Panc1 (cell line): ENCODE data around the gene OR51I1.

Source experiments
- POLR2AphosphoS5 ChIP-seq: IDR thresholded peaks from 2 replicates; pipeline ENCODE4 v1.6.1; 2012; ENCODE audit warnings: mild to moderate bottlenecking, low read depth, low read length, moderate library complexity
- TF ChIP-seq, protein P1 (sequence below): fragments of 450-650 bp; IDR thresholded peaks from 2 replicates; pipeline ENCODE4 v1.5.1; 2017; ENCODE audit warnings: mild to moderate bottlenecking
- TF ChIP-seq, protein P2 (sequence below), 2 experiments: IDR thresholded peaks; 2 replicates each; pipeline ENCODE4 v1.6.1; 2011 to 2012; ENCODE audit warnings: low read depth in 2 of 2, control low read depth in 1 of 2, low read length in 1 of 2, mild to moderate bottlenecking in 1 of 2, moderate library complexity in 1 of 2; ENCODE audit not compliant: insufficient read depth in 1 of 2

DNA sequence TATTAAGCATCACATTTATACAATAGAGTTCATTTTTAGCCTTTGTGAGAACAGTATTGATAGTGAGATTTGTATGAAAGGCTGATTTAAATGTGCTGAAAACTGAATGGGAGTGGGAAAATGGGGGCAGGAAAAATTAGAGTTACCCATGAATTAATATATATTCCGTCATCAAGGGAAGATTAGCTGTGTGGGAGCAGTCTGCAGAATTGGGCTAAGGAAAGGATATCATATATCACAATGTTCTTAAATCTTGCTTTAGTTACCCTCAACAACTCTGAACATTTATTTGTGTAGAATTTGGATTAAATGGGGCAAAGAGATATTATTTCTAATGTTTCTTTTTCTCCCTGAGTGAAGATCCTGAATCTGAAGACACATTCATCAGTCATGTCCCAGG, 19.5 kb downstream of the OR51I1 start, which contains the start of gene OR51Q1:
- TF ChIP-seq, protein P1, sequence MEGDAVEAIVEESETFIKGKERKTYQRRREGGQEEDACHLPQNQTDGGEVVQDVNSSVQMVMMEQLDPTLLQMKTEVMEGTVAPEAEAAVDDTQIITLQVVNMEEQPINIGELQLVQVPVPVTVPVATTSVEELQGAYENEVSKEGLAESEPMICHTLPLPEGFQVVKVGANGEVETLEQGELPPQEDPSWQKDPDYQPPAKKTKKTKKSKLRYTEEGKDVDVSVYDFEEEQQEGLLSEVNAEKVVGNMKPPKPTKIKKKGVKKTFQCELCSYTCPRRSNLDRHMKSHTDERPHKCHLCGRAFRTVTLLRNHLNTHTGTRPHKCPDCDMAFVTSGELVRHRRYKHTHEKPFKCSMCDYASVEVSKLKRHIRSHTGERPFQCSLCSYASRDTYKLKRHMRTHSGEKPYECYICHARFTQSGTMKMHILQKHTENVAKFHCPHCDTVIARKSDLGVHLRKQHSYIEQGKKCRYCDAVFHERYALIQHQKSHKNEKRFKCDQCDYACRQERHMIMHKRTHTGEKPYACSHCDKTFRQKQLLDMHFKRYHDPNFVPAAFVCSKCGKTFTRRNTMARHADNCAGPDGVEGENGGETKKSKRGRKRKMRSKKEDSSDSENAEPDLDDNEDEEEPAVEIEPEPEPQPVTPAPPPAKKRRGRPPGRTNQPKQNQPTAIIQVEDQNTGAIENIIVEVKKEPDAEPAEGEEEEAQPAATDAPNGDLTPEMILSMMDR: no peak
- no peak for TF ChIP-seq POLR2AphosphoS5
- TF ChIP-seq, protein P2, sequence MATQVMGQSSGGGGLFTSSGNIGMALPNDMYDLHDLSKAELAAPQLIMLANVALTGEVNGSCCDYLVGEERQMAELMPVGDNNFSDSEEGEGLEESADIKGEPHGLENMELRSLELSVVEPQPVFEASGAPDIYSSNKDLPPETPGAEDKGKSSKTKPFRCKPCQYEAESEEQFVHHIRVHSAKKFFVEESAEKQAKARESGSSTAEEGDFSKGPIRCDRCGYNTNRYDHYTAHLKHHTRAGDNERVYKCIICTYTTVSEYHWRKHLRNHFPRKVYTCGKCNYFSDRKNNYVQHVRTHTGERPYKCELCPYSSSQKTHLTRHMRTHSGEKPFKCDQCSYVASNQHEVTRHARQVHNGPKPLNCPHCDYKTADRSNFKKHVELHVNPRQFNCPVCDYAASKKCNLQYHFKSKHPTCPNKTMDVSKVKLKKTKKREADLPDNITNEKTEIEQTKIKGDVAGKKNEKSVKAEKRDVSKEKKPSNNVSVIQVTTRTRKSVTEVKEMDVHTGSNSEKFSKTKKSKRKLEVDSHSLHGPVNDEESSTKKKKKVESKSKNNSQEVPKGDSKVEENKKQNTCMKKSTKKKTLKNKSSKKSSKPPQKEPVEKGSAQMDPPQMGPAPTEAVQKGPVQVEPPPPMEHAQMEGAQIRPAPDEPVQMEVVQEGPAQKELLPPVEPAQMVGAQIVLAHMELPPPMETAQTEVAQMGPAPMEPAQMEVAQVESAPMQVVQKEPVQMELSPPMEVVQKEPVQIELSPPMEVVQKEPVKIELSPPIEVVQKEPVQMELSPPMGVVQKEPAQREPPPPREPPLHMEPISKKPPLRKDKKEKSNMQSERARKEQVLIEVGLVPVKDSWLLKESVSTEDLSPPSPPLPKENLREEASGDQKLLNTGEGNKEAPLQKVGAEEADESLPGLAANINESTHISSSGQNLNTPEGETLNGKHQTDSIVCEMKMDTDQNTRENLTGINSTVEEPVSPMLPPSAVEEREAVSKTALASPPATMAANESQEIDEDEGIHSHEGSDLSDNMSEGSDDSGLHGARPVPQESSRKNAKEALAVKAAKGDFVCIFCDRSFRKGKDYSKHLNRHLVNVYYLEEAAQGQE (IDR thresholded peaks at IDR 0.05; ENCODE audit: insufficient read depth in 1 of 2, low read depth in 2 of 2, low read length in 1 of 2): no peak
